GF-D8 (cell line): ENCODE results near the gene HOXA7.

Experiments used
- DNase-seq: peaks from one replicate; lab custom pipeline; 2025; lab: John Stamatoyannopoulos, UW

Gene HOXA7

GRCh38 chr7:27118580-27118979, 37.9 kb downstream of the HOXA7 start:
- no peak for DNase-seq

- DNase-seq = no peak
These were observed 38.5 kb downstream of the HOXA7 start for GRCh38 chr7:27117887-27118491.

GRCh38 chr7:27116962-27117886, 39.3 kb downstream of the HOXA7 start:
- DNase-seq = no peak

GRCh38 chr7:27116031-27116961, 40.2 kb downstream of the HOXA7 start:
- DNase-seq = no peak

GRCh38 chr7:27115221-27116026, 41.1 kb downstream of the HOXA7 start:
- DNase-seq = no peak

- DNase-seq = no peak
These were observed 41.6 kb downstream of the HOXA7 start for GRCh38 chr7:27114881-27115220.

- DNase-seq = no peak
These were observed 42.3 kb downstream of the HOXA7 start for GRCh38 chr7:27113991-27114769.

- DNase-seq = no peak
These were observed 43.2 kb downstream of the HOXA7 start for GRCh38 chr7:27112955-27113949.

- no peak for DNase-seq
These were observed 44.1 kb downstream of the HOXA7 start for GRCh38 chr7:27112361-27112760.

- DNase-seq = no peak
These were observed 44.7 kb downstream of the HOXA7 start for GRCh38 chr7:27111751-27112277.

GRCh38 chr7:27111042-27111750, 45.3 kb downstream of the HOXA7 start:
- no peak for DNase-seq

GRCh38 chr7:27110186-27111031, 46.1 kb downstream of the HOXA7 start:
- DNase-seq = no peak

GRCh38 chr7:27109466-27110185, 46.8 kb downstream of the HOXA7 start:
- DNase-seq = no peak

- DNase-seq = no peak
These were observed 47.9 kb downstream of the HOXA7 start for GRCh38 chr7:27108390-27109127.

- DNase-seq = no peak
These were observed 48.8 kb downstream of the HOXA7 start for GRCh38 chr7:27107391-27108381.
